Activated CD4-positive, alpha-beta T cell treated with anti-CD3 and anti-CD28 coated beads, Interleukin-2, amount 50 U/mL, for 24 hours (primary cell): Measurements from ENCODE around the gene CRHR1.

Experiments
- DNase-seq, 2 donors: peaks; one replicate each; pipeline ENCODE4 v3.0.0-alpha.2; 2020; ENCODE audit warnings: low read depth in 1 of 2, low spot score in 1 of 2

Gene CRHR1

GRCh38 chr17:45820052-45820780, 36.1 kb downstream of the CRHR1 start:
- DNase-seq = no peak

- no peak for DNase-seq
These were observed 37.0 kb downstream of the CRHR1 start for GRCh38 chr17:45821147-45821546.

- DNase-seq = no peak
These were observed 39.5 kb downstream of the CRHR1 start for GRCh38 chr17:45823598-45823997.

GRCh38 chr17:45824475-45824874, 40.4 kb downstream of the CRHR1 start:
- DNase-seq = no peak

- DNase-seq = no peak
These were observed 40.9 kb downstream of the CRHR1 start for GRCh38 chr17:45824901-45825492.

GRCh38 chr17:45825792-45826191, 41.7 kb downstream of the CRHR1 start:
- DNase-seq = no peak

- no peak for DNase-seq
These were observed 42.9 kb downstream of the CRHR1 start for GRCh38 chr17:45826919-45827588.

GRCh38 chr17:45828171-45828570, 44.1 kb downstream of the CRHR1 start:
- DNase-seq = no peak

- DNase-seq = no peak
These were observed 44.5 kb downstream of the CRHR1 start for GRCh38 chr17:45828582-45829133.

GRCh38 chr17:45833920-45834319, 49.8 kb downstream of the CRHR1 start:
- no peak for DNase-seq

GRCh38 chr17:45834471-45835396, 50.6 kb downstream of the CRHR1 start:
- no peak for DNase-seq

GRCh38 chr17:45835481-45835880, 51.4 kb downstream of the CRHR1 start:
- DNase-seq = no peak

- DNase-seq = no peak
These were observed 52.2 kb downstream of the CRHR1 start for GRCh38 chr17:45836047-45837044.

- DNase-seq = no peak
These were observed 53.1 kb downstream of the CRHR1 start for GRCh38 chr17:45837187-45837586.

GRCh38 chr17:45837603-45838002, 53.5 kb downstream of the CRHR1 start:
- DNase-seq = no peak

- no peak for DNase-seq
These were observed 54.7 kb downstream of the CRHR1 start for GRCh38 chr17:45838751-45839295.

GRCh38 chr17:45839442-45839841, 55.3 kb downstream of the CRHR1 start:
- no peak for DNase-seq

- no peak for DNase-seq
These were observed 57.1 kb downstream of the CRHR1 start for GRCh38 chr17:45841186-45841585.

- DNase-seq = no peak
These were observed 57.9 kb downstream of the CRHR1 start for GRCh38 chr17:45841883-45842525.
